GM11168 (cell line): ENCODE data around the gene FGFR2.

Experiments
- in situ Hi-C: fragments of 300-500 bp; cut with MboI; formaldehyde crosslinking; loops from one replicate; pipeline ENCODE4 v1.12.0; 2022; ENCODE audit warnings: low sequenced_read_pairs; ENCODE audit not compliant: unreplicated experiment

The FGFR2 gene

GRCh38 chr10:121598263-121599249 is at the start of gene FGFR2:
FGFR2 (minus strand) TSS chr10:121598444; CDS start chr10:121593817, 4,627 bp downstream.
- in situ Hi-C loops, result no loop called here

DNA sequence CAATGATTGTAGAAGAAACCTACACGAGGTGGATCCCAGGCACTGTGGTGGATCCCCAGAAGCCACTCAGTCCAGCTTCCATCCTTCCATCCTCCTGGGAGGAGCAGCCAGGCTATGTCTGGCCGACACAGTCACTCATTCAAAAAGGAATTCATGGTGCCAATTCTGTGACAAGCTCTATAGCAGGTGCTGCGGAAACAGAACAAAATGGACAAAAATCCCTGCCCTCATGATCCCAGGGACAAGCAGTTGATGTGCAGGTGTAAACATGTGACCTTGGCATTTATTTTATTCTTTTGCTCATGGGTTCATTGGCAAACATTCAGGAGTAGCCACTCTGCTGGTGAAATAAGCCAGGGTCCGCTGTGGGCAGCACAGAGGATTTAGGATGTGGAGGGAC is 49.2 kb upstream of the FGFR2 start:
- in situ Hi-C loops, result no loop called here

DNA sequence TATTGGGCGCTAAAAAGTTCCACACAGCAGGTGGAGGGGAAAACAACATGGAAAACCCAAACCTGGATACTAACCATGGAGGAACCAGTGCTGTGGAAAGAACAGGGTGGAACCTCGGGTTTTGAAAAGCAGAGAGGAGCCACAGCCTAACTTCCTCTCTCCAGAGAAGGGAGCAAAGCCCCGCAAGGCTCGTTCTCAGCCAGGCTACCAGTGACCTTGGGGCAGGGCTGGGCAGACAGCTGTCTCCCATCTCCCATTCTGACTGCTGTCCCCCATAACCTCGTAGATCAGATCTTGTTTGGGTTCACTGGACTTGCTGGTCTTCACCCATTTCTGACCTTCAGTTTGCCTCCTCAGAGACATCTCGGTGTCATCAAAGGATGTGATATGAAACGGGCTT is 47.5 kb upstream of the FGFR2 start:
- in situ Hi-C loops, result no loop called here

DNA sequence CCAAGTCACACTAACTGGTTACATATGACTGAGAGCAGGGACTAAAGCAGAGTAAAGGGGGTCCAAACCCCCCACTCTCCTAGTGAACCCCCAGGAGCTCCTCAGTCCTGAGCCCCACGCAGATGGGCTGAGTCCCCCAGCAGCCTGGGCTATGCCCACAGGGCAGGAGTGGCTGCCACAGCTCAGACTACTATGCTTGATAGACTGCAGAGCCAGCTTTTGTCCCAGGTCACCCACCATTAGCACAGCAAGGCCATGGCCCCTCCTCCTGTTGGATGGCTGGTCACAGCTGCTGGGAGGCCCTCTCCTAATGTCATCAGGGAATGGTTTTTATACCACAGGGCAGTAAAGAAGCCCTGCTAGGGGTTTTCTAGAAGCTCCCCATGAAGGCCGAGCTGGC is 46.3 kb upstream of the FGFR2 start:
- in situ Hi-C loops, result no loop called here

DNA sequence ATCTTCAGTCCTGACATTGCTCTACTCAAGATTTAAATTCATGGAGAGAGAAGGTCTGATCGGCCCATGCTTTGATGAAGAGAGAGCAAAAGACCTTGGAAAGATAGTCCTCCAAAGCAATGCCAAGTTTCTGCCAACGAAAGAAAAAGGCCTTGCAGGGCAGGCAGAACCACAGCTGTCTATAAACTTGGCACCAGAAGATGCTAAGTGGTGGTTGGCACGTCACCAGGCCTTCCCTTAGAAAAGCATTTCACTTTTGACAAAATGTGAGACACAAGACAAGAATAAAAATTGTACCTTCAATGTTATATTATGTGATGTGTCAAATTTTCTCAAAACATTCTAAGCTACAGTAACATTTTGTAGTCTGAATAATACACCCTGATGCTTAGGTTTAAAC is 42.0 kb upstream of the FGFR2 start:
- in situ Hi-C loops, result no loop called here

GRCh38 chr10:121639416-121639815 is 41.2 kb upstream of the FGFR2 start:
- in situ Hi-C loops, result no loop called here

DNA sequence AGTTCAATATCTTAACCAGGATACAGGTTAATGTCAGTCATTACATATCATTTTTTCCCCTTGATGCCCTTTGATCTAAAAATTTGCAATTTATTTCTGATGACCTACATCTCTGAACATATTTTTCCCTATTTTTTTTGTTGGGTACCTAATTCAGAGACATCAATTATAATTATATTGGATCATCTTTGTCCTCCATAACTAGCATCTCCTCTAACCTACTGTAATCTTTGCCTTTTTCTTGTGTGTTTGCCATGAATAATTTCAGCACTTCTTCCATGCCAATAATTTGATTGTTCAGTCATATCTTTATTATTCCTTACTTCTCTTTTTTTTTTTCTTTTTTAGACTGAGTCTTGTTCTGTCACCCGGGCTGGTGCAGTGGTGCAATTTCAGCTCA is 39.2 kb upstream of the FGFR2 start:
- in situ Hi-C loops, result no loop called here

DNA sequence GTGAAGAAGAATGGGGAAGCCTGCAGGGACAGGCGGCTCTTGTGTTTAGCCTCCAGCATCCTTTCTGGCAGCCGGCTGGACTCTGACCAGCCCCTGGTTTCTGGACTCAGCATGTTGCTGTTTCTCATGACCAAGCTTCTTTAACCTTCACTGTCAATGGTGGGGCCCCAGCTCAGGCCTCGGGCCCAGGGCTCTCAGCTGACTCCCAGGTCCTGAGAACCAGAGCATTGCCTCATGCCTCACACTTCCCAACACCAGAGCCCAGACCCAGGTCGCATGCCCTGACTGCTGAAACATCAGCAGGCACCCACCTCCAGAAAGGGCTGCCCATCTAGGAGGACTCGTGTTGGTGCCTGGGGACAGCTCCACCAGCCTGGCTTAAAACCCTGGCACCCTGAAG is 34.8 kb upstream of the FGFR2 start:
- in situ Hi-C loops, result no loop called here

- in situ Hi-C loops, result no loop called here
Measured at GRCh38 chr10:121631365-121632029, 33.3 kb upstream of the FGFR2 start.

DNA sequence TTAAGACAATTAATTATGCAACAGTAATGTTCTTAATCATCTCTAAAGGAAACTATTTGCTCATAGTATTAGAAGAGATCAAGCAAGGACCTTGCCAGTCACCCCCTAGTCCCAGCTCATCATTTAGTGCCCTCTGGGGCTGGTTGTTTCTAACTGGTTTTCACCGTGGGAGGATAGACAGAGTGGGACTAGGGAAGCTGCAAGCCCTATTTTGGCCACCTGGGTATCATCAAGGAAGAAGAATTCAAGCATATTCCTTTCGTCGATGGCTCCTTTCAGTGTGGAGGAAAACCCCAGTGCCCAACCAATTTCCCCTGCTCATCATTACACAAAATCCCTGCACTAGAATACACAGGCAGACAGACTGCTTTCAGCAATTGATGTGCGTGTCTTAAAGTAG is 30.6 kb upstream of the FGFR2 start:
- in situ Hi-C loops, result no loop called here

DNA sequence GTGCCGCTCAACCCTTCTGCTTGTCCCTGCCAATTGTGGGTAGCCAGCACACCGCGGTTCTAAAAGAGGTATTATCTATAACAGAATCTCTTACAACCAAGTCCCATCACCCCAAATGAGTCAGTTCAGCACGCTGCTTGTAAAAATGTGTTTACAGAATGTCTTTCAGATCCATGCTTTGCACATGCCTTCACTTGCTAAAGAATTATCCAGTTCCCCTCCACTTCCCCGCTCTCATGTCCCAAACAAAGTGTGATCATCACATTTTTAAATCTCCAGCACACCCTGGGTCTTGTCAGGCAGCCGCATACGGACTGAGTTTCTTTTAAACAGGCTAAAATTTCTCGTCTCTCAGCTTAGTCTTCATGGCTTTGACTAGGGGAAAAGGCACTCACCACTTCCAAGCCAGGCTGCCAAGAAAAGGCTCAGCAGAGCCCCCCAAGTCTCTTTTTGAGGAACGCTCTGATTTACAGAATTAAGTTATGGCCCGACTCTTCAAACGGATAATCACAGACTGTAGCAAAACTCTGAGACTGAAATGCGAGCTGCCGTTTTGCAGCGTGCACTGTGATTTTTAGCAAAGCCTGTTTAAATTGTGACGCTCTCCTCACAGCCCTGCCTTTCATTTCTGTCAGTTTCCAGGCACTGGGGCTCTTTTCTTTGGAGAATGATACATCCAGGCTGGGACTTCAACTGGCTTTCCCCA is 29.8 kb upstream of the FGFR2 start:
- in situ Hi-C loops, result no loop called here

DNA sequence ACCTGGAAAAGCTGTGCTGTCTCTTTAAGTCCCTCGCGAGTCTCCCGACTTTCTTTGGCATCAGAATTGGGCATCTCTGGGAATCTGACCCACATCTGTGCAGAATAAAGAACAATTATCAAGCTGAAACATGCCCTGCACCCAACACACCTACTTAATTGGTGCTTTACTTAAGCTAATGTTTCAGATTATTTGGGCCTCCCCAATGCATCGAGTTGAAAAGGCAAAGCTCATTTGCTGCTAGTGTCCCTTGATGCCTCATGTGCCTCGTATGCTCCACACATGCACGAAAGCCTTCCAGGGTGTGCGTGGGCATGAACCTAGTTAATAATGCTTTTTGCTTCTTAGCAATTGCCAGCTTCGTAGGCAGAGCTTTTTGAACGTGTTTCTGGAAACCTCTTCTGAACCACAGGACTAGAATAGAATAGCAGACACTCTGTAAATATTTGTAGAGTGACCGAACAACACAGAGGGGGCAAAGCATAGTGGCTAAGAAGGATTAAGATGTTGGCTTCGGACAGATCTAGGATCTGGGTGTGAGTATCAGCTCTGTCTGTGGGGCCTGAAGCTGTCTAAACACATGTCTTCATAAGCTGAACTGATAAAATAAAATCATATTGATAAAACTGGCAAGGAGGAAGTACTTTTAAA is 26.7 kb upstream of the FGFR2 start:
- in situ Hi-C loops, result no loop called here

GRCh38 chr10:121618906-121619305 is 20.7 kb upstream of the FGFR2 start:
- in situ Hi-C loops, result no loop called here

DNA sequence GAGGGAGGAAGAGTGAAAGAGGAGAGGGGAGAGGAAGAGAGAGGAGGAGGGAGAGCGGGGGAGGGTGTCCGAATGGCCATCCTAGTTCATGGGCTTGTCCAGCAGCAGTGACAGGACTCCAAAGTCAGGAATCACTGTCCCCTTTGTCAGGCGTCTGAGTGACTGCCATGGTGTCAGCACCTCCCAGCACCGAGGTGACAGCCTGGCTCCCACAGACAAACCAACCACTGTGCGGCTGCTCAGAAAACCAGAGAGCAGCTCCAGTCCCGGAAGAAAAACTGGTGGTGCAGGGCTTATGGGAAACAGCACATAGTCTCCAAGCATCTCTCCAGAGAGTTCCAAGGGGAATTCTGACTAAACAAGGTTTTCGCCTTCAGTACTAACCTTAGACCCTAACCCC is 18.9 kb upstream of the FGFR2 start:
- in situ Hi-C loops, result no loop called here

DNA sequence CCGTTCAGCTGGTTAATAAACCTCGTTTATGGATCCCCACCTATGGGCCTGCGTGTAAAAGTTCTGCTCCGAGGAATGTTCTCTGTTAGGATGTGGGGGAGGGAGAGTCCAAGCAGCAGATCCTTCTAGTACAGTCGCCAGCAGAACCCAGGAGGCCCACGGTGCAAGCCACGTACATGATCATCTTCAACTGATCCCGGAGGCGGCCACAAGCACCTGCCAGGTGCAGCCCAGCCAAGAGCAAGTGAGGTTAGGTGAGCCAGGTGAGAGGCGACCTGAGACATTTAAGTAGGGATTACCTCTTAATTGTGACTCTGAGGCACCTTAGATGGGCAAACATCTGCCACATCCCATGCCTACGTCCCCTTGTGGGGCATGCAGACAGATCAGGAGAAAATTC is 18.0 kb upstream of the FGFR2 start:
- in situ Hi-C loops, result no loop called here

GRCh38 chr10:121615836-121616235 is 17.6 kb upstream of the FGFR2 start:
- in situ Hi-C loops, result no loop called here

- in situ Hi-C loops, result no loop called here
Measured at GRCh38 chr10:121615435-121615793, 17.2 kb upstream of the FGFR2 start.

- in situ Hi-C loops, result no loop called here
Measured at GRCh38 chr10:121614613-121615434, 16.6 kb upstream of the FGFR2 start.

GRCh38 chr10:121613456-121613855 is 15.2 kb upstream of the FGFR2 start:
- in situ Hi-C loops, result no loop called here
